Ishikawa (cell line): ENCODE measurements around the gene PRCD.

Experiments used
- CEBPB ChIP-seq: IDR thresholded peaks from 2 replicates; pipeline ENCODE4 v1.6.1; 2012
- CREB1 ChIP-seq: IDR thresholded peaks from 2 replicates; pipeline ENCODE4 v1.6.1; 2012; ENCODE audit warnings: low read depth
- EGR1 ChIP-seq: IDR thresholded peaks from 2 replicates; pipeline ENCODE4 v1.6.1; 2012
- EP300 ChIP-seq: IDR thresholded peaks from 2 replicates; pipeline ENCODE4 v1.6.1; 2012; ENCODE audit warnings: borderline replicate concordance
- FOXM1 ChIP-seq: IDR thresholded peaks from 2 replicates; pipeline ENCODE4 v1.6.1; 2012; ENCODE audit warnings: low read depth, borderline replicate concordance
- NFIC ChIP-seq: IDR thresholded peaks from 2 replicates; pipeline ENCODE4 v1.6.1; 2012
- RAD21 ChIP-seq: IDR thresholded peaks from 2 replicates; pipeline ENCODE4 v1.6.1; 2012; ENCODE audit warnings: low read depth
- TAF1 ChIP-seq: IDR thresholded peaks from 2 replicates; pipeline ENCODE4 v1.6.1; 2012; ENCODE audit warnings: low read depth, mild to moderate bottlenecking
- TCF12 ChIP-seq: IDR thresholded peaks from 2 replicates; pipeline ENCODE4 v1.6.1; 2012; ENCODE audit warnings: low read depth
- TEAD4 ChIP-seq: IDR thresholded peaks from 2 replicates; pipeline ENCODE4 v1.6.1; 2012
- YY1 ChIP-seq: IDR thresholded peaks from 2 replicates; pipeline ENCODE4 v1.6.1; 2012; ENCODE audit warnings: low read depth
- ZBTB7A ChIP-seq: IDR thresholded peaks from 2 replicates; pipeline ENCODE4 v1.6.1; 2012; ENCODE audit warnings: low read depth
- TF ChIP-seq, protein P1 (sequence below): IDR thresholded peaks from 2 replicates; pipeline ENCODE4 v1.6.1; 2012; ENCODE audit warnings: low read depth, mild to moderate bottlenecking
- TF ChIP-seq, protein P2 (sequence below): IDR thresholded peaks from 2 replicates; pipeline ENCODE4 v1.6.1; 2012
- TF ChIP-seq, protein P3 (sequence below): IDR thresholded peaks from 2 replicates; pipeline ENCODE4 v1.6.1; 2012

PRCD gene

DNA sequence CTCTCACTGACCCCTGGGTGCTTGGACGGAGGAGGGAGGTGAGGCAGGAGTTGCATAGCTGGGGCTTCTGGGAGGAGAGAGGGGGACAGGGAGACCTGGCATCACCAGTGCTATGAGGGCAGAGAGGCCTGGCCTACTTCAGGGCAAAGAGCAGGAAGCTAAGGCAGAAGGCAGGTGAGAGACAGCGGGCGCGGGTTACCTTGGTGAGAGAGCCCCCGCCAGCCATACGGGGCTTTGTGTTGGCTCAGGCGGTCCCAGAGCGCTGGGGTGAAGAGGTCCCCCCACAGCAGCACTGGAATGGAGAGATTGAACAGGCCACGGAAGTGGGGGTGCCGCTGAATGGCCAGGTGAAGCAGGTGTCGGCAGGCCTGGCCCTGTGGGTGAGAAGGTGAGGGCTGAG lies 34.3 kb downstream of the PRCD start:
- TF ChIP-seq, protein P1, sequence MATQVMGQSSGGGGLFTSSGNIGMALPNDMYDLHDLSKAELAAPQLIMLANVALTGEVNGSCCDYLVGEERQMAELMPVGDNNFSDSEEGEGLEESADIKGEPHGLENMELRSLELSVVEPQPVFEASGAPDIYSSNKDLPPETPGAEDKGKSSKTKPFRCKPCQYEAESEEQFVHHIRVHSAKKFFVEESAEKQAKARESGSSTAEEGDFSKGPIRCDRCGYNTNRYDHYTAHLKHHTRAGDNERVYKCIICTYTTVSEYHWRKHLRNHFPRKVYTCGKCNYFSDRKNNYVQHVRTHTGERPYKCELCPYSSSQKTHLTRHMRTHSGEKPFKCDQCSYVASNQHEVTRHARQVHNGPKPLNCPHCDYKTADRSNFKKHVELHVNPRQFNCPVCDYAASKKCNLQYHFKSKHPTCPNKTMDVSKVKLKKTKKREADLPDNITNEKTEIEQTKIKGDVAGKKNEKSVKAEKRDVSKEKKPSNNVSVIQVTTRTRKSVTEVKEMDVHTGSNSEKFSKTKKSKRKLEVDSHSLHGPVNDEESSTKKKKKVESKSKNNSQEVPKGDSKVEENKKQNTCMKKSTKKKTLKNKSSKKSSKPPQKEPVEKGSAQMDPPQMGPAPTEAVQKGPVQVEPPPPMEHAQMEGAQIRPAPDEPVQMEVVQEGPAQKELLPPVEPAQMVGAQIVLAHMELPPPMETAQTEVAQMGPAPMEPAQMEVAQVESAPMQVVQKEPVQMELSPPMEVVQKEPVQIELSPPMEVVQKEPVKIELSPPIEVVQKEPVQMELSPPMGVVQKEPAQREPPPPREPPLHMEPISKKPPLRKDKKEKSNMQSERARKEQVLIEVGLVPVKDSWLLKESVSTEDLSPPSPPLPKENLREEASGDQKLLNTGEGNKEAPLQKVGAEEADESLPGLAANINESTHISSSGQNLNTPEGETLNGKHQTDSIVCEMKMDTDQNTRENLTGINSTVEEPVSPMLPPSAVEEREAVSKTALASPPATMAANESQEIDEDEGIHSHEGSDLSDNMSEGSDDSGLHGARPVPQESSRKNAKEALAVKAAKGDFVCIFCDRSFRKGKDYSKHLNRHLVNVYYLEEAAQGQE, result no peak
- no peak for TF ChIP-seq CREB1
- TF ChIP-seq RAD21, result no peak
- TF ChIP-seq YY1, result no peak
- TF ChIP-seq ZBTB7A, result no peak
- no peak for TF ChIP-seq EP300
- TF ChIP-seq, protein P2, sequence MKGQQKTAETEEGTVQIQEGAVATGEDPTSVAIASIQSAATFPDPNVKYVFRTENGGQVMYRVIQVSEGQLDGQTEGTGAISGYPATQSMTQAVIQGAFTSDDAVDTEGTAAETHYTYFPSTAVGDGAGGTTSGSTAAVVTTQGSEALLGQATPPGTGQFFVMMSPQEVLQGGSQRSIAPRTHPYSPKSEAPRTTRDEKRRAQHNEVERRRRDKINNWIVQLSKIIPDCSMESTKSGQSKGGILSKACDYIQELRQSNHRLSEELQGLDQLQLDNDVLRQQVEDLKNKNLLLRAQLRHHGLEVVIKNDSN, result no peak
- TF ChIP-seq FOXM1, result no peak
- no peak for TF ChIP-seq NFIC

DNA sequence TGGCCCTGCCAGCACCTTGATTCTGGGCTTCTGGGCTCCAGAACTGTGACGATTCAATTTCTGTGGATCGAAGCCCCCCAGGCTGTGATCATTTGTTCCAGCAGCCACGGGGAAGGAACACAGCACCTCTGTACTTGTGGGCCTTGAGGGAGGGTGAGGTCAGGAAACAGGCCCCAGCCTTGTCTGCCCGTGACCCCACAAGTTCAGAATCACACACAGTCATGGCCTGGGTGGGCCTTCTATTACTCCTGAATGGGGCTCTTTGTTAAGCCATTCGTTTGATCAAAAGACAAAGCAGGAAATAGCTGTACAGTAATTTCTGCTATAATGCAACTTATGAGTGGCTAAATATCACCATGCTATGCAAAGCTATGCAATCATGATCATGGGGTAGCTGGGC lies 35.7 kb downstream of the PRCD start:
- TF ChIP-seq FOXM1 (no peak), CEBPB (no peak), TEAD4 (no peak), TAF1 (no peak), EGR1 (no peak), NFIC (no peak), ZBTB7A (no peak), RAD21 (no peak), CREB1 (no peak), TCF12 (no peak), YY1 (no peak), EP300 (no peak)
- TF ChIP-seq, protein P3, sequence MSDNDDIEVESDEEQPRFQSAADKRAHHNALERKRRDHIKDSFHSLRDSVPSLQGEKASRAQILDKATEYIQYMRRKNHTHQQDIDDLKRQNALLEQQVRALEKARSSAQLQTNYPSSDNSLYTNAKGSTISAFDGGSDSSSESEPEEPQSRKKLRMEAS, result no peak
- TF ChIP-seq, protein P1, result no peak
- TF ChIP-seq, protein P2, result no peak

DNA sequence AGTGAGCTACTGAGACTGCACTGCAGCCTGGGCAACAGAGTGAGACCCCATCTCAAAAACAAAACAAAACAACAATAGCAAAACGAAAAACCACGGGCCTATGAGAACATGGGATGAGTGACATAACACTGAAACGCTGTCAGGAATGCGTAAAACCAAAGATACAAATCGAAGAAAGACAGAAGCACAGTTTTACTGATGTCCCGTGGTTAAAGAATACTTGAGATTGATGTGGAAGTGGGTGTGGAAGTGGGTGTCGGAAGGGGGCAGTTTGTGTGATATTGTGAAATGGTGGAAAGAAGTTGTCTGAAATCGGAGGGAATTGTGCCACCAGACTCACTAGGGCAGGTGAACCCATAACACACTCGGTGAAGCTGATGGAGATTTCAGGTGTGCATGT lies 36.3 kb downstream of the PRCD start:
- TF ChIP-seq, protein P1, result no peak
- TF ChIP-seq, protein P3, result no peak
- TF ChIP-seq FOXM1, result no peak
- no peak for TF ChIP-seq RAD21
- TF ChIP-seq TAF1, result no peak
- TF ChIP-seq TEAD4, result no peak
- no peak for TF ChIP-seq CREB1
- TF ChIP-seq, protein P2, result no peak

DNA sequence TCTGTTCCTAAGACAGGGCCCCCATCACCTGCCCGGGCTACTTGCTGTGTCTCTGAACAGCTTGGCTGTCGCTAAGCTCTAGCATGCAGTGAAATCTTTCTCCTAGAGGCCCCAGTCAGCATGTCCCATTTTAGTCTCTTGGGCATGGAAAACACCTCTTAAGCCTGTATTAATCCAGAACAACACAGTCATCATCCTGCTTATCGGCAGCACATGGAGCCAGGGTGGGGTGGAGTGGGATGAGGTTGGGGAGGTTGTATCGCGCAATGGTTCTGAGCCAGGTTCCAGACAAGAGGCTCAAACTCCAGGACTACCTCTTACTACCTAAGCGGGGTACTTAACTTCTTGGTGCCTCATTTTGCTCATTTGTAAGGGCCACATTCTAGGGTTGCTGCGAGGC lies 38.0 kb downstream of the PRCD start:
- no peak for TF ChIP-seq CEBPB
- no peak for TF ChIP-seq RAD21
- no peak for TF ChIP-seq TEAD4
- no peak for TF ChIP-seq EP300
- no peak for TF ChIP-seq YY1
- TF ChIP-seq, protein P3, result no peak
- TF ChIP-seq NFIC, result no peak
- TF ChIP-seq ZBTB7A, result no peak
- no peak for TF ChIP-seq FOXM1
- no peak for TF ChIP-seq EGR1
- TF ChIP-seq TAF1, result no peak
- TF ChIP-seq TCF12, result no peak
- TF ChIP-seq CREB1, result no peak
- TF ChIP-seq, protein P2, result no peak
